GM18907 (cell line): ENCODE results near the gene ACE.
"Not testable (repeated sequence)": the region's sequence is repeated elsewhere in the genome, so short reads cannot be mapped to it uniquely, and the experiment has no call there.

ENCODE experiments used
- ATAC-seq: cut with Tn5 transposase; IDR thresholded peaks from one replicate; pipeline ENCODE4 v1.9.1; 2021; ENCODE audit warnings: mild to moderate bottlenecking, moderate library complexity; ENCODE audit not compliant: unreplicated experiment

The ACE gene

DNA sequence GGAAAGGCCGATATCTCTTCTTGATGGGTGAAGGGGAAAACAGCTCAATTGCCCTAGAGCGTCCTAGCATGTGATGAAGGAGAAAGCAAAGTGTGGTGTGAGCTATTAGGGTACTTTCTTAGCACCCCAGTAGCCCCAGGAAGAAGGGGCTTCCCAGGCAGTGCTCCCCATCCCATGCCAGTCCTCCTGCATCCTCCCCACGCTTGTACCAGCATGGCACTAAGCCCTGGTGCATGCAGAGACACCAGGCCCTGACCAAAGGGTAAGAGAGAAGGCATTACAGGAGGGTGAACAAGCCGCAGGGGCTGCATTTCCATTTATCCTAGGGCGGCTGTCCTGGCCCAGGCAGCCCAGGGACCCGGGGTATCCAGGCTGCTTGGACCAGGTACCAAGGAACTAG, 33.8 kb upstream of the ACE start:
- no peak for ATAC-seq

DNA sequence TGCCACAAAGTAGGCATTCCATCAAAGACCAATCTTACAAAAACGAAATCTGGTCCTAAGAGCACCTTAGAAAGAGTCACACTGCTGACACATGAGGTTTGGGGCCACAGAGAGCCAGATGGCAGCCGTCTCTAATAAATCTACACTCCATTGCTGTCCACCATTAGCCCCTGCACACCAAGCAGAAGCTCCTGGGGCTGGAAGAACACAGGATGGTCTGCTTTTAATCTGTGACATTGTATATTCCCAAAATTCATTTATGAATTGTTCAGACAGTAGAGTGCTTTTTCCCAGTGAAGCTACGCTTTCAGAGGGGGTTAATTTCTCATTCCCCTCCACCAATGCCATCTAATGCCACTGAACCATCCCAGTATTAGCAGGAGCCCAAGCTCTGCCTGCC, 32.4 kb upstream of the ACE start:
- ATAC-seq, result no peak

GRCh38 chr17:63445065-63445464, 31.8 kb upstream of the ACE start:
- ATAC-seq, result no peak

DNA sequence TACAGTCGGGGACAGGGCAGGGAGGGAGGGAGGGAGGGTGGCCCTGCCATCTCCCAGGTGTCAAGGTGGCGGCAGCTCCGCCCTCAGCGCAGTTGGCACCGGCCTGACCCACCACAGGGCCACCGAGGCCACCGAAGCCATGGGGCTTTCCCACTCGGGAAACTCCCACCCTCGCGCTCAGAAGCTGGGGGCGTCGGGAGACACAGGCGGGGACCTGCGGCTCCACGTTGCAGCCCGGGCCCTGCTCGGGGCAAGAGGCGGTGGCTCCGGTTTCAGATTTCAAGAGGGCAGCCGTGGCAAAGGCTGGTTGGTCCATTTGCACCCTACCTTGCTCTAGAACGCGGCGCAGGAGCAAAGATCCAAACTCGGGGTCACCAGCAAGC, 31.3 kb upstream of the ACE start:
- ATAC-seq, result peak; percentile 37

GRCh38 chr17:63445954-63446752, 30.7 kb upstream of the ACE start, which contains the start of gene CYB561:
CYB561 (minus strand) TSS chr17:63446306; CDS start chr17:63437547, 8,759 bp downstream.
- peak; percentile 62 for ATAC-seq

GRCh38 chr17:63446753-63447470, 29.9 kb upstream of the ACE start:
- peak; percentile 29 for ATAC-seq

DNA sequence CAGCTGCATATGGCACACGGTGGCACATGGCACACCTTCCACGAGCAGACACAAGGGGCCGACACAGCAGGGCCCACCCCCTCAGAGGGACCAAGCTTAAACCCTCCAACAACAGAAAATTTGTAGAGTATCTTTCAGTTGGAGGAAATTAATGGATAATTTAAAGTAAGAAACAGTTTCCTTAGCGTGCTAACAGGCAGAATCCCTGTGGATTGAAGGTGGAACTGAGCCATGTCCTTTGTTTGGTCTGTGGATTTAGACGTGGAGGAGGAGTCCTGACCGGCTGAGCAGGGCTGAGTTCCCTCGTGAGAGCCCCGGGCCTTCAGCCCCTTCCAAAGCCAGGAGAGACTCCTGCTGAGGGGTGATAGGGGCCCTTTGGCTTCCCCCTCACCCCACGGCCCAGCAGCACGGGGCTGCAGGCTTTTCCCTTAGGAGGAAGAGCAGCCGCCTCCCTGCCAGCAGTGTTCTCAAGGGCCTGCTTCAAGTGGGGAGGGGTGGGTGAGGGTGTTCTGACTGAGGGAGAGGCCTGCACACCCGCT, 29.3 kb upstream of the ACE start:
- no peak for ATAC-seq

- ATAC-seq, result no peak
Observed at GRCh38 chr17:63448655-63449054, 28.2 kb upstream of the ACE start.

- no peak for ATAC-seq
Observed at GRCh38 chr17:63450551-63450950, 26.3 kb upstream of the ACE start.

DNA sequence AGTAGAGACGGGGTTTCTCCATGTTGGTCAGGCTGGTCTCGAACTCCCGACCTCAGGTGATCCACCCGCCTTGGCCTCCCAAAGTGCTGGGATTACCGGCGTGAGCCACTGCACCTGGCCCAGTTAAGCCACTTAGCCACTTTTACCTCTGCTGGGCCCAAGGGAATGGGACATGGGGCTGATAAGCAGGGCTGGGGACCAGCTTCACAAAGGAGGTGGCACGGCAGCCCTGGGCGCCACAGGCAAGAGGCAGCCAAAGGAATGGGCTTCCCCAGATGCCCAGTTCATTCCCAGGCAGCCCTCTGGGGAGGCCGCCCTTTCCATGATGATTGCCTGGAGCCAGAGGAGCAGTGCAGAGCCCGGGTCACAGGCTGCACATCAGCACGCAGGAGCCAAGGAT, 25.7 kb upstream of the ACE start:
- ATAC-seq, result no peak

GRCh38 chr17:63452046-63452961, 24.6 kb upstream of the ACE start:
- no peak for ATAC-seq

GRCh38 chr17:63452962-63453551, 23.8 kb upstream of the ACE start:
- ATAC-seq, result no peak

- ATAC-seq, result not testable (repeated sequence)
Observed at GRCh38 chr17:63454357-63454756, 22.5 kb upstream of the ACE start.

DNA sequence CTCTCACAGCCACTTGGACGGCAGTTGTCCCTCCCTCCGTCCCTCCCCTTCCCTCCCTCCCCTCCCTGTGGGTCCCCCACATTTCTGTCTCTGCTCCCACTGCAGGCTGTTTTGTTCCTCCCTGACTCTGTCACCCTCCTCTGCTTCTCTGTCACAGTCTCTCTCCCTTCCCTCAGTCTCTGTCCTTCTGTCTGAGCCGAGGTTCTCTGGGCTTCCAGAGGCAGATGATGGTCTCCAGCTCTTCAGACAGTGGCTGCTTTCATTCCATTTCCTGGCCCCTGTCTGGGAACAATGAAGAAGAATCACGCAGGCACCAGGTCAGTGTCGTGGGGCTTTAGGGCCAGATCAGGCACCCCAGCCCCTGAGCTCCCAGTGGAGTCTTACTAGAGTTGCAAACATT, 21.9 kb upstream of the ACE start:
- no peak for ATAC-seq

GRCh38 chr17:63455417-63455816, 21.4 kb upstream of the ACE start:
- no peak for ATAC-seq

DNA sequence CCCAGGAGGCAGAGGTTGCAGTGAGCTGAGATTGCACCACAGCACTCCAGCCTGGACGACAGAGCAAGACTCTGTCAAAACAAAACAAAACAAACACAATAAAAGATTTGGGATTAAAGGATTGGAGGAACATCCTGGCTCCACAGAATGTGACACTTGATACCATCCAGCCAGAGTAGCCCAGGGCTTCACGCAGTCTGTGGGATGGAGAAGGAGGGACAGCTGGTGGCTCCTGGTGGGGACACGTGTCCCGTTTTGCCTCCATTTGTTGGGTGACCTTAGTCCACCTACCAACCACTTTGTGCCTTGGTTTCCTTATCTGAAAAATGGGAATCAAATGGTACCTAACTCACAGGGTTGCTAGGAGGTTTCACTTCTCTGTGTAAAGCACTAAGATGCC, 18.4 kb upstream of the ACE start:
- no peak for ATAC-seq

DNA sequence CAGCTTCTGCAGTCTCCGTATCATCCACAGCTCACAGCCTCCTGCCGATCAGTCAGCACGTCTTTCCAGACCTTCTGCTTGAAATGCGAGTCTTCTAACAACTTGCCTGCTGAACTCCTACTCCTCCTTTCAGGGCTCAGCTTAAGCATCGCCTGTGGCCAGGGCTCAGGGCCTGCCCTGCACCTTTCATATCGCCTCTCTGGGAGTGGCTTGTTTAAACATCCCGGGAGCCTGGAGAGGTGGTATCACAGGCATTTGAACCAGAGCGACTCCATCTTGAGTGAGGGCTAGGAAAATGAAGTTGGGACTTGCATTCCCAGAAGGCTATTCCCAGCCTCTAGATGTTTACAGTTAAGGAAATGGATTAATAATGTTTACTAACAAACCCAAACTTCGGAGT, 16.8 kb upstream of the ACE start:
- no peak for ATAC-seq

DNA sequence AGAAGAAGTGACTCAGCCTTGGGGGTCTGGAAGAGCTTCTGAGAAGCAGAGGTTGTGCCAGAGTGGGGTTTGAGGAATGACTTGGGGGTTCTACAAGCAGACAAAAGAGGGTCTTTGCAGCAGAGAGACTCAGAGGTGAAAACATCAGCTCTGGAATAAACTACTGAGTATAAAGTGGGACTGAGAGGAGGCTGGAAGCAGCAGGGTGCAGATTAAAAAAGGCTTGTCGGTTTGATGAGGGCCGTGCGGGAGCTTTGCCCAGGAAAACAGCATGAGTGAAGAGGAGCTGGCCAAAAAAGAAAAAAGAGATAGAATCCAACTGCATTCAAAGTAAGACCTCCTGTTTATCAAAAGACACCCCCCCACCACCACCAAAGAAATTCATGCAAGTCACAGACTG, 13.1 kb upstream of the ACE start:
- no peak for ATAC-seq

- no peak for ATAC-seq
Observed at GRCh38 chr17:63464691-63465236, 12.1 kb upstream of the ACE start.

DNA sequence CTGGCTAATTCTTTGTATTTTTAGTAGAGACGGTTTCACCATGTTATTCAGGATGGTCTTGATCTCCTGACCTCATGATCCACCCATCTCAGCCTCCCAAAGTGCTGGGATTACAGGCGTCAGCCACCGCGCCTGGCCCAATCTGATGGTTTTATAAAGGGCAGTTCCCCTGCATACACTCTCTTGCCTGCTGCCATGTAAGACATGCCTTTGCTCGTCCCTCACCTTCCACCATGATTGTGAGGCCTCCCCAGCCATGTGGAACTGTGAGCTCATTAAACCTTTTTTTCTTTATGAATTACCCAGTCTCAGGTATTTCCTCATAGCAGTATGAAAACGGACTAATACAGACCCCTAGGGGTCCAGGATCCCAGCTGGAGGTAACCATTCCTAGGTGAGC, 8.8 kb upstream of the ACE start:
- ATAC-seq, result not testable (repeated sequence)
